ENCODE measurements around the gene NAGA.

NAGA gene

DNA sequence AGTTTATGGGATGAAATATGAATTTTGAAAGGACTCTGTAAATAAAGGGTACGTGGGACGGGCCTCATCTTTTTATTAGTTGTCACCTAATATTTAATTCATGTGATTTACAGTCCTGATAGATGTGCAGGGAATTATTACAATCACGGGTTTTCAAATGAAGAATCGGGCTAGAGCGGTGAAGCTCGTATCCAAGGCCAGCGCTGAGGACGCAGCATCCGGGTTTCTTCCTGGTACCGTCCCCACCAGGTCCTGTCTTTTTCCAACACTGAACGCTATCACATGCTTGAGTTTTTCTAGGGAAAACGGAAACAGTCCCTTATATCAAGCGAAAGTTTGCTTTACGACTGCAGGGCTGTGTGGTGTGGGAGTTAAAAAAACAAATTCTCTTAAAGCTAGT, 9.7 kb upstream of the NAGA start:
- TF ChIP-seq, protein P1, sequence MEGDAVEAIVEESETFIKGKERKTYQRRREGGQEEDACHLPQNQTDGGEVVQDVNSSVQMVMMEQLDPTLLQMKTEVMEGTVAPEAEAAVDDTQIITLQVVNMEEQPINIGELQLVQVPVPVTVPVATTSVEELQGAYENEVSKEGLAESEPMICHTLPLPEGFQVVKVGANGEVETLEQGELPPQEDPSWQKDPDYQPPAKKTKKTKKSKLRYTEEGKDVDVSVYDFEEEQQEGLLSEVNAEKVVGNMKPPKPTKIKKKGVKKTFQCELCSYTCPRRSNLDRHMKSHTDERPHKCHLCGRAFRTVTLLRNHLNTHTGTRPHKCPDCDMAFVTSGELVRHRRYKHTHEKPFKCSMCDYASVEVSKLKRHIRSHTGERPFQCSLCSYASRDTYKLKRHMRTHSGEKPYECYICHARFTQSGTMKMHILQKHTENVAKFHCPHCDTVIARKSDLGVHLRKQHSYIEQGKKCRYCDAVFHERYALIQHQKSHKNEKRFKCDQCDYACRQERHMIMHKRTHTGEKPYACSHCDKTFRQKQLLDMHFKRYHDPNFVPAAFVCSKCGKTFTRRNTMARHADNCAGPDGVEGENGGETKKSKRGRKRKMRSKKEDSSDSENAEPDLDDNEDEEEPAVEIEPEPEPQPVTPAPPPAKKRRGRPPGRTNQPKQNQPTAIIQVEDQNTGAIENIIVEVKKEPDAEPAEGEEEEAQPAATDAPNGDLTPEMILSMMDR (IDR thresholded peaks at IDR 0.05; ENCODE audit: low read depth, low read length) = no peak

DNA sequence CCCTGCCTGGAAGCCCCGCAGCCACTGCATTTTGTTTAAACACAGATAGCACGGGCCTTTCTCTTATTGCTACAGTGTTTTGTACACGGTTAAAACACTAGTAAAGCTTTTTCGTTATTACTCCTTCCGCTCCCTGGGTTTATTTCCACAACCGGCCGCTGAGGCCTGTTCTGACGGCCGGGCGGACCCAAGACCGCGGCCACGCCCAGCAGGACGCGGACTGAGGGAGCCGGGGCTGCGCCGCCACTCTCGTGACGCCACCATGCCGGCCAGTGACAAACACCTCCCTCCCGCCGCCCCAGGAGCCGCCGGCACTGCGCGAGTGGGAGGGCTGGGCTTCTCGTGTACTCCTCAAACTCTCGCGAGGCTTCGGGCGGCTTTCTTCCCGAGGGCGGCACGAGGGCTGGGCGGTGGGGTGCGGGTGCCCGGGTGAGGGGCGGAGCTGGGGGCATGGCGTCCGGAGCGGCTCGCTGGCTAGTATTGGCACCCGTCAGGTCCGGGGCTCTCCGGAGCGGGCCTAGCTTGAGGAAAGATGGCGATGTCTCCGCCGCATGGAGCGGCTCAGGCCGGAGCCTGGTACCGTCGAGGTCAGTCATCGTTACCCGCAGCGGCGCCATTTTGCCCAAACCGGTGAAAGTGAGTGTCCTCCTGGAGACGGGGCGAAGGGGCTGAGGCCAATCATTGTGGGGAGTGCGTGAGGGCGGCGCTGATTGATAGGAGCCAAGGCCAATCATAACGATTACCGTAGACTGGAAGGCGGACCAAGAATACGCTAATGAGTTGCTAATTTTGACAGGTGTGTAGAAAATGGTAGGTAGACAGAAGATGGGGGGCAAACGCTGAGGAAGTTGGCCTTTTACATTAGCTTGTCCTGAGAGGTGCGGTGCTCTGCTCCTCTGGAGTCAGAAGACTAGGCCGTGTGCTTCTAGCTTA, 9.0 kb upstream of the NAGA start, which contains the start of gene SMDT1:
TSS of gene SMDT1 (plus strand) at position 382 of the 933 bp plus-strand sequence. CDS start at position 451, 69 bp downstream.
- TF ChIP-seq, protein P1 (IDR thresholded peaks at IDR 0.05; ENCODE audit: low read depth, low read length) = no peak
- DNase-seq (ENCODE audit: low read depth, low spot score) = peak; percentile 99
- in situ Hi-C loops (cut with HindIII; ENCODE audit: low sequenced_read_pairs) = no loop called here
- peak within 1 kb of the TSS; percentile 60 for H3K4me3 ChIP-seq (ENCODE audit: low read depth, low read length)

More for the DNA sequence above, 9.7 kb upstream of the NAGA start:
- in situ Hi-C loops (cut with HindIII; ENCODE audit: low sequenced_read_pairs) = no loop called here
- peak overlapping the region; percentile 60 for H3K4me3 ChIP-seq (ENCODE audit: low read depth, low read length)
- peak; percentile 58 for DNase-seq (ENCODE audit: low read depth, low spot score)

DNA sequence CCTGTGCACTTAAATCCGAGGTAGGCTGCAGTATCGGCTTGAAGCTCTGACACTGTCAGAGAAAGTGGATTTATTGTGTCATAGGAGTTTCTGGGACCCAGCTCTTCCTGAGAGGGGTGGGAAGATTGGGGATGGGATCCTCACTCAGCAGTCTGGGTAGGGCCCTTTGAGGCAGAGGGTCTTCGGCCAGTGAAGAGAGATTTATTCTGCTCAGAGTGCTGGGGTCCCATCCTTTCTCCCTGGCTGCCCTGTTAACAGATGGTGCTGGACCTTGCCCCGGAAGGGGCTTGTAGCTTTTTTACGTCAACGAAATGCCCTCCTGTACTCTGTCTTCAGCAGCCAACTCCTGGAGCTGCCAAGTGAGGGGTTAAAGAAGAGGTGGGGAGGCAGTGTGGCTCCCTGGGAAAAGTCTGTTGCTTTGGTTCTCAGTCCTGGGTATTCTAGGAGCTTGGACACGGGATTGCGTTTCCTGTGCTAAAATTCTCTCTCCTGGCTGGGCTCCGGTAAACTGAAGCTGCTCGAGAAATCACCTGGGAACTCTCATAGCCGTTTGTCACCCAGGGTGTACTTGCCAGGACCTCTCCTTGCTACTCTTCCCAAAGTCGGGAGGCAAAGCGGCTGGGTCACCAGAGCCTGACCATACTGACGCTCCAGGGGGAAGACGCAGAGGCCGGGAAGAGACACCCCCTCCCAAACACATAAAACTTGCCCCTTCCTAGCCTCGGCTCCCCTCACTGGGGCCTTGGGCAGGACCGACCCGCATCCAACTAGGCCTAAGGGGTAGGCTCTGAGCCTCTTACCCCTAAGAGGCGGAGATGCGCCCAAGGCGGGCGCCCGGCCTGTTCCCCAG, 8.1 kb upstream of the NAGA start:
- TF ChIP-seq, protein P1 (IDR thresholded peaks at IDR 0.05; ENCODE audit: low read depth, low read length) = no peak

DNA sequence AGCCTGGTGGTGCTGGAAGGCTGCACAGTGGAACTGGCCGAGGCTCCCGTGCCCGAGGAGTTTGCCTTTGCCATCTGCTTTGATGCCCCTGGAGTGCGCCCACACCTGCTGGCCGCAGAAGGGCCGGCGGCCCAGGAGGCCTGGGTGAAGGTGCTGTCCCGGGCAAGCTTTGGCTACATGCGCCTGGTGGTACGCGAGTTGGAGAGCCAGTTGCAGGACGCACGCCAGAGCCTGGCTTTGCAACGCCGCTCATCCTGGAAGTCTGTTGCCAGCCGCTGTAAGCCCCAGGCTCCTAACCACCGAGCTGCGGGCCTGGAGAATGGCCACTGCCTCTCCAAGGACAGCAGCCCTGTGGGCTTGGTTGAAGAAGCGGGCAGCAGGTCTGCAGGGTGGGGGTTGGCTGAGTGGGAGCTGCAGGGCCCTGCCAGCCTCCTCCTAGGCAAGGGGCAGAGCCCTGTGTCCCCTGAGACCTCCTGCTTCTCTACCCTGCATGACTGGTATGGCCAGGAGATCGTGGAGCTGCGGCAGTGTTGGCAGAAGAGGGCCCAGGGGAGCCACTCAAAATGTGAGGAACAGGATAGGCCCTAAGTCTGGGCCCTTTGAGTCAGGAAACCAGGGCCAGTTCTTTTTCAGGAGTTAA, 7.0 kb upstream of the NAGA start:
- H3K4me3 ChIP-seq (ENCODE audit: low read depth, low read length) = no peak overlapping the region
- TF ChIP-seq, protein P1 (IDR thresholded peaks at IDR 0.05; ENCODE audit: low read depth, low read length) = no peak
- no peak for DNase-seq (ENCODE audit: low read depth, low spot score)
- in situ Hi-C loops (cut with HindIII; ENCODE audit: low sequenced_read_pairs) = no loop called here

More for the DNA sequence above, 8.1 kb upstream of the NAGA start:
- in situ Hi-C loops (cut with HindIII; ENCODE audit: low sequenced_read_pairs) = no loop called here
- H3K4me3 ChIP-seq (ENCODE audit: low read depth, low read length) = peak overlapping the region; percentile 32
- peak; percentile 7 for DNase-seq (ENCODE audit: low read depth, low spot score)

DNA sequence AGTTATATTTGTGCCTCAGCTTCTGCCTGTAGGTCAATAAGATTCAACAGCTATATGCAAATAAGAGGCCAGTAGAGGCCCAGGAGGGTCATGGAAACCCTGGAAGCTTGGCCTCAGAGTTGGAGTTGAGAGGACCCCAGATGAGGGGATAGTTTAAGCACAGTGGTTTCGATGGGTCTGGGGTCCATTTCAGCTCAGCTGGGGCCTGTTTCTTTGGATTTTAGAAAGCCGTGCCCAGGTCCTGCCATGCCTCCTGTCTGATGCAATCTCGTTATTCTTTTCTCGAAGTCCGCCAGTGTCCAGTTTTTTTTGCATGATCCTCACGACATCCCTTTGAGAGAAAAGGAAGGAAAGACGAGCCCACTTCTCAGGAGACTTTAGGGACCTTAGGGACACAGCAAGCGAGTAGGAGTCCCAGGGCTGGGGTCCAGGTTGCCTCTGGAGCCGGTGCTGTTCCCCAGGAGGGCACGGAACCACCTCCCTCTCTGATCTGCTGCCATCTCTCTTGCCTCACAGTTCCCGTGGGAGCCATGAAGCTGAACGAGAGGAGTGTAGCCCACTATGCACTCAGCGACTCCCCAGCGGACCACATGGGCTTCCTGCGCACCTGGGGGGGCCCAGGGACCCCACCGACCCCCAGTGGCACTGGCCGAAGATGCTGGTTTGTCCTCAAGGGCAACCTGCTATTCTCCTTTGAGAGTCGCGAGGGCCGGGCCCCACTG, 6.3 kb upstream of the NAGA start:
- in situ Hi-C loops (cut with HindIII; ENCODE audit: low sequenced_read_pairs) = no loop called here
- H3K4me3 ChIP-seq (ENCODE audit: low read depth, low read length) = no peak overlapping the region
- TF ChIP-seq, protein P1 (IDR thresholded peaks at IDR 0.05; ENCODE audit: low read depth, low read length) = no peak
- no peak for DNase-seq (ENCODE audit: low read depth, low spot score)
